Hypothalamus (tissue), 51 donors: ENCODE results near the gene PSMA2.

Experiments
- DNase-seq, 51 donors: peaks; one replicate each; lab custom pipeline; 2025; lab: John Stamatoyannopoulos, UW

Gene PSMA2

GRCh38 chr7:42931834-42932651 lies at the start of gene PSMA2, which contains the start of gene MRPL32:
Gene PSMA2 (minus strand): TSS chr7:42932174. CDS start chr7:42932158, 16 bp downstream.
Gene MRPL32 (plus strand): TSS chr7:42932376. CDS start chr7:42932387, 11 bp downstream.
- DNase-seq, result peak; percentile 59 to 98 (median 93)

GRCh38 chr7:42981601-42982000 lies 49.6 kb upstream of the PSMA2 start:
- DNase-seq, result no peak

GRCh38 chr7:42980514-42980913 lies 48.5 kb upstream of the PSMA2 start:
- no peak for DNase-seq

- DNase-seq, result no peak
Observed at GRCh38 chr7:42980084-42980483, 48.1 kb upstream of the PSMA2 start.

- no peak for DNase-seq
Observed at GRCh38 chr7:42978496-42978895, 46.5 kb upstream of the PSMA2 start.

- no peak for DNase-seq
Observed at GRCh38 chr7:42976371-42976770, 44.4 kb upstream of the PSMA2 start.

- peak in 1 of 51 donors; percentile 1 for DNase-seq
Observed at GRCh38 chr7:42972699-42973500, 40.9 kb upstream of the PSMA2 start.

- no peak for DNase-seq
Observed at GRCh38 chr7:42967391-42967790, 35.4 kb upstream of the PSMA2 start.

GRCh38 chr7:42964849-42965805 lies 33.2 kb upstream of the PSMA2 start:
- DNase-seq, result peak in 1 of 51 donors; percentile 11

- no peak for DNase-seq
Observed at GRCh38 chr7:42964293-42964692, 32.3 kb upstream of the PSMA2 start.

- DNase-seq, result no peak
Observed at GRCh38 chr7:42961170-42961569, 29.2 kb upstream of the PSMA2 start.

GRCh38 chr7:42960762-42961161 lies 28.8 kb upstream of the PSMA2 start:
- DNase-seq, result no peak

- DNase-seq, result no peak
Observed at GRCh38 chr7:42959549-42959948, 27.6 kb upstream of the PSMA2 start.

GRCh38 chr7:42956062-42956461 lies 24.1 kb upstream of the PSMA2 start:
- DNase-seq, result no peak

- DNase-seq, result no peak
Observed at GRCh38 chr7:42953994-42954393, 22.0 kb upstream of the PSMA2 start.

GRCh38 chr7:42952328-42952727 lies 20.4 kb upstream of the PSMA2 start:
- no peak for DNase-seq

- no peak for DNase-seq
Observed at GRCh38 chr7:42950417-42950816, 18.4 kb upstream of the PSMA2 start.

GRCh38 chr7:42947521-42947920 lies 15.5 kb upstream of the PSMA2 start:
- no peak for DNase-seq

- DNase-seq, result no peak
Observed at GRCh38 chr7:42946627-42946950, 14.6 kb upstream of the PSMA2 start.

GRCh38 chr7:42945821-42946626 lies 14.1 kb upstream of the PSMA2 start:
- DNase-seq, result peak in 13 of 51 donors; percentile 1 to 28 (median 3)
